Keratinocyte (primary cell): ENCODE measurements around the gene BSG. TPM values are rescaled to one million over a fixed set of nuclear protein-coding genes. Genes with fewer than 3 reads are reported as not detected.

ENCODE experiments used
- DNase-seq: peaks from one replicate; pipeline ENCODE4 v3.0.0-alpha.2; 2011; ENCODE audit warnings: low read depth, missing footprints, low spot score
- FAIRE-seq: peaks from 2 replicates; lab custom pipeline; 2011; peaks lifted over from hg19 to GRCh38; lab: Jason Lieb, UNC
- H2AFZ ChIP-seq: 2 replicates; pipeline ENCODE4 v1.6.0; 2012; ENCODE audit warnings: low read length, control low read depth, inconsistent platforms; ENCODE audit not compliant: control insufficient read depth
- H3K27ac ChIP-seq: 2 replicates; pipeline ENCODE4 v1.5.1; 2011; ENCODE audit warnings: low read length; ENCODE audit not compliant: control insufficient read depth, insufficient read depth
- H3K27me3 ChIP-seq: 3 replicates; pipeline ENCODE4 v1.6.0; 2011; ENCODE audit warnings: low read length; ENCODE audit not compliant: control insufficient read depth, insufficient read depth; ENCODE audit errors: extremely low read depth
- H3K36me3 ChIP-seq, 2 experiments: 2 replicates in 1 of 2; 3 replicates in 1 of 2; pipeline ENCODE4 v1.5.1; 2011; ENCODE audit warnings: low read length in 2 of 2, mild to moderate bottlenecking in 1 of 2; ENCODE audit not compliant: control insufficient read depth in 2 of 2, insufficient read depth in 2 of 2; ENCODE audit errors: extremely low read depth in 1 of 2
- H3K4me1 ChIP-seq: 3 replicates; pipeline ENCODE4 v1.5.1; 2011; ENCODE audit warnings: low read length; ENCODE audit not compliant: control insufficient read depth, insufficient read depth; ENCODE audit errors: extremely low read depth
- H3K4me2 ChIP-seq: 3 replicates; pipeline ENCODE4 v1.6.0; 2011; ENCODE audit warnings: low read depth, low read length; ENCODE audit not compliant: control insufficient read depth, insufficient read depth; ENCODE audit errors: extremely low read depth
- H3K4me3 ChIP-seq, 3 experiments: fragments of 200-600 bp in 1 of 3; sonication (generic) in 1 of 3; 2 replicates in 2 of 3; 3 replicates in 1 of 3; pipeline ENCODE4 v1.5.1; 2011 to 2016; ENCODE audit warnings: low read length in 3 of 3, mild to moderate bottlenecking in 3 of 3, control low read depth in 2 of 3, inconsistent platforms in 1 of 3, low read depth in 1 of 3, mixed read lengths in 1 of 3, mixed run types in 1 of 3, moderate library complexity in 1 of 3; ENCODE audit not compliant: control insufficient read depth in 2 of 3, insufficient read depth in 2 of 3; ENCODE audit errors: extremely low read depth in 1 of 3
- H3K79me2 ChIP-seq: 2 replicates; pipeline ENCODE4 v1.6.0; 2012; ENCODE audit warnings: low read length; ENCODE audit not compliant: control insufficient read depth, insufficient read depth
- H3K9ac ChIP-seq: 3 replicates; pipeline ENCODE4 v1.6.0; 2011; ENCODE audit warnings: low read length; ENCODE audit not compliant: control insufficient read depth, insufficient read depth; ENCODE audit errors: extremely low read depth
- H3K9me1 ChIP-seq: 3 replicates; pipeline ENCODE4 v1.6.0; 2011; ENCODE audit warnings: low read length; ENCODE audit not compliant: control insufficient read depth, insufficient read depth; ENCODE audit errors: extremely low read depth
- H3K9me3 ChIP-seq: 2 replicates; pipeline ENCODE4 v1.5.1; 2012; ENCODE audit warnings: low read depth, low read length; ENCODE audit not compliant: control insufficient read depth
- H4K20me1 ChIP-seq: 3 replicates; pipeline ENCODE4 v1.6.0; 2011; ENCODE audit warnings: low read length; ENCODE audit not compliant: control insufficient read depth, insufficient read depth; ENCODE audit errors: extremely low read depth
- CTCF ChIP-seq, 3 experiments: IDR thresholded peaks in 1 of 3; conservative IDR thresholded peaks in 1 of 3; optimal IDR thresholded peaks in 1 of 3; 2 replicates in 2 of 3; 3 replicates in 1 of 3; pipeline versions ENCODE3 to v1.5.1; 2011; ENCODE audit warnings: low read length in 3 of 3, mild to moderate bottlenecking in 3 of 3, moderate library complexity in 2 of 3, control low read depth in 1 of 3, inconsistent platforms in 1 of 3; ENCODE audit not compliant: insufficient read depth in 2 of 3; ENCODE audit errors: extremely low read depth in 1 of 3
- EZH2 ChIP-seq: IDR thresholded peaks from one replicate; pipeline ENCODE4 v1.6.1; 2012; ENCODE audit warnings: inconsistent platforms, mild to moderate bottlenecking, low read length, moderate library complexity
- dilution Hi-C: fragments of 300-500 bp; cut with MboI; formaldehyde crosslinking; loops from one replicate; pipeline ENCODE4 v1.7.0; 2020; ENCODE audit warnings: low sequenced_read_pairs; ENCODE audit not compliant: extremely low pct_ligation_motif_present
- polyA plus RNA-seq, 5 experiments: library from polyadenylated mRNA; depleted of rRNA in 3 of 5; stranded (reverse) in 3 of 5; stranded (forward) in 1 of 5; unstranded in 1 of 5; fragments of >200 nt; gene quantifications; 1 replicate in 1 of 5; 2 replicates in 3 of 5; 3 replicates in 1 of 5; pipeline versions ENCODE4 v1.2.1 to v1.2.3, GENCODE V29; 2011 to 2012; ENCODE audit warnings: missing spikeins in 2 of 5, low read depth in 1 of 5, low replicate concordance in 1 of 5

BSG gene
- polyA plus RNA-seq, 1 donor (not counting 4 experiments of a cell fraction or from before 2014, with no cell fraction given): 388 TPM

- FAIRE-seq: no peak
- H3K9ac ChIP-seq: no peak overlapping the region
- peaks cover 41% of the 10 kb centered on the region for H3K27me3 ChIP-seq
- H4K20me1 ChIP-seq: peaks cover 4% of the 10 kb centered on the region
- H3K79me2 ChIP-seq: no peaks in the 10 kb centered on the region
- TF ChIP-seq CTCF (optimal IDR thresholded peaks at IDR 0.05 in 1 of 3, IDR thresholded peaks at IDR 0.05 in 1 of 3, conservative IDR thresholded peaks at IDR 0.05 in 1 of 3; ENCODE audit: extremely low read depth in 1 of 3, insufficient read depth in 2 of 3, low read length in 3 of 3): no peak
- TF ChIP-seq EZH2: no peak
- no peak overlapping the region for H3K4me3 ChIP-seq
- H3K4me1 ChIP-seq: no peaks in the 10 kb centered on the region
- H3K36me3 ChIP-seq: no peaks in the 10 kb centered on the region
- dilution Hi-C loops: no loop called here
- no peak overlapping the region for H2AFZ ChIP-seq
- DNase-seq: no peak
- H3K4me2 ChIP-seq: no peak overlapping the region
- H3K27ac ChIP-seq: no peak overlapping the region
- H3K9me1 ChIP-seq: no peaks in the 10 kb centered on the region
- no peaks in the 10 kb centered on the region for H3K9me3 ChIP-seq
Measured at GRCh38 chr19:594265-594870, 22.0 kb downstream of the BSG start.

GRCh38 chr19:595326-596262 lies 23.2 kb downstream of the BSG start:
- Histone ChIP-seq H3K4me1 (no peaks in the 10 kb centered on the region), H3K4me3 (no peak overlapping the region), H3K79me2 (no peaks in the 10 kb centered on the region), H3K36me3 (no peaks in the 10 kb centered on the region), H2AFZ (no peak overlapping the region), H3K9me1 (no peaks in the 10 kb centered on the region), H3K27ac (no peak overlapping the region), H4K20me1 (peaks cover 4% of the 10 kb centered on the region), H3K9me3 (no peaks in the 10 kb centered on the region), H3K9ac (no peak overlapping the region), H3K4me2 (no peak overlapping the region), H3K27me3 (peaks cover 36% of the 10 kb centered on the region)
- dilution Hi-C loops: no loop called here
- no peak for TF ChIP-seq EZH2
- no peak for TF ChIP-seq CTCF (optimal IDR thresholded peaks at IDR 0.05 in 1 of 3, IDR thresholded peaks at IDR 0.05 in 1 of 3, conservative IDR thresholded peaks at IDR 0.05 in 1 of 3; ENCODE audit: extremely low read depth in 1 of 3, insufficient read depth in 2 of 3, low read length in 3 of 3)
- DNase-seq: no peak
- no peak for FAIRE-seq
